HepG2 (cell line): ENCODE data around the gene MRPL20. TPM values are rescaled to one million over a fixed set of nuclear protein-coding genes. Genes with fewer than 3 reads are reported as not detected.

Source experiments
- ATAC-seq: fragments of 200-7000 bp; cut with Tn5 transposase; 3 replicates; pipeline ENCODE4 v1.9.1; 2020; ENCODE audit warnings: mild to moderate bottlenecking, moderate library complexity
- BruUV-seq: library from RNA; stranded (reverse); fragments of 400-500 nt; replicated peaks from 2 replicates; lab custom pipeline; 2021; lab: Mats Ljungman, UMichigan
- CTCF ChIA-PET: fragments of 300-600 bp; formaldehyde crosslinking; extraction: SDS; loops from one replicate; lab custom pipeline; 2021; ENCODE audit warnings: low total read pairs, inconsistent platforms, low intra/inter-chr PET ratio; lab: Yijun Ruan, JAX
- POLR2A ChIA-PET: fragments of 350-600 bp; sonication (Branson Sonifier 250); formaldehyde crosslinking; loops from one replicate; lab custom pipeline; 2020; ENCODE audit warnings: antibody characterized with exemption, inconsistent platforms; lab: Yijun Ruan, JAX
- DNase-seq: peaks from one replicate; pipeline ENCODE4 v3.0.0-alpha.2; 2015; ENCODE audit warnings: low spot score
- FAIRE-seq: peaks from 3 replicates; lab custom pipeline; 2011; peaks lifted over from hg19 to GRCh38; lab: Jason Lieb, UNC
- H2AFZ ChIP-seq: one replicate; pipeline ENCODE4 v1.6.1; 2011; ENCODE audit warnings: low read length, inconsistent platforms
- H3K27ac ChIP-seq: fragments of 300-600 bp; 3 replicates; pipeline ENCODE4 v1.8.0; 2011; ENCODE audit warnings: mixed run types, mild to moderate bottlenecking, mixed read lengths, low read length, inconsistent platforms; ENCODE audit not compliant: insufficient read depth; ENCODE audit errors: extremely low read length
- H3K27me3 ChIP-seq, 2 experiments: fragments of 200-600 bp in 1 of 2; 2 replicates in 1 of 2; 3 replicates in 1 of 2; pipeline versions ENCODE4 v1.6.0 to v1.8.0; 2011; ENCODE audit warnings: low read length in 2 of 2, mild to moderate bottlenecking in 2 of 2, moderate library complexity in 2 of 2, inconsistent platforms in 1 of 2; ENCODE audit not compliant: insufficient read depth in 2 of 2, control insufficient read depth in 1 of 2
- H3K36me3 ChIP-seq, 2 experiments: fragments of 200-600 bp in 1 of 2; replicated peaks in 1 of 2; 2 replicates in 1 of 2; 3 replicates in 1 of 2; pipeline versions ENCODE4 v1.5.1 to v1.8.0; 2011; ENCODE audit warnings: low read length in 2 of 2, inconsistent platforms in 1 of 2; ENCODE audit not compliant: insufficient read depth in 2 of 2, control insufficient read depth in 1 of 2
- H3K4me1 ChIP-seq: 2 replicates; pipeline ENCODE4 v1.5.1; 2012; ENCODE audit warnings: low read length, inconsistent platforms; ENCODE audit not compliant: insufficient read depth
- H3K4me2 ChIP-seq: 2 replicates; pipeline ENCODE4 v1.6.0; 2011; ENCODE audit warnings: low read depth, low read length, inconsistent platforms
- H3K4me3 ChIP-seq, 3 experiments: fragments of 200-600 bp in 1 of 3; sonication (generic), shearing (Covaris generic) in 1 of 3; replicated peaks in 1 of 3; 2 replicates each; pipeline ENCODE4 v1.5.1; 2011 to 2016; ENCODE audit warnings: low read length in 3 of 3, inconsistent platforms in 2 of 3, low read depth in 2 of 3, mild to moderate bottlenecking in 2 of 3, control low read depth in 1 of 3, mixed read lengths in 1 of 3; ENCODE audit not compliant: insufficient read depth in 1 of 3
- H3K79me2 ChIP-seq: one replicate; pipeline ENCODE4 v1.6.1; 2011; ENCODE audit warnings: low read length, inconsistent platforms; ENCODE audit not compliant: insufficient read depth
- H3K9ac ChIP-seq: 2 replicates; pipeline ENCODE4 v1.6.0; 2011; ENCODE audit warnings: mild to moderate bottlenecking, low read depth, low read length, inconsistent platforms; ENCODE audit not compliant: insufficient read depth
- H3K9me3 ChIP-seq: 2 replicates; pipeline ENCODE4 v1.5.1; 2012; ENCODE audit warnings: mild to moderate bottlenecking, low read length
- H4K20me1 ChIP-seq: 2 replicates; pipeline ENCODE4 v1.6.0; 2011; ENCODE audit warnings: inconsistent platforms, mild to moderate bottlenecking, low read length, moderate library complexity; ENCODE audit not compliant: insufficient read depth
- ATM ChIP-seq: fragments of 450-650 bp; IDR thresholded peaks from 2 replicates; pipeline ENCODE4 v1.7.1; 2017; ENCODE audit warnings: mild to moderate bottlenecking, borderline replicate concordance
- DZIP1 ChIP-seq: sonication (generic); formaldehyde crosslinking; IDR thresholded peaks from 2 replicates; pipeline ENCODE4 v1.5.0; 2020; ENCODE audit warnings: mild to moderate bottlenecking, missing genetic modification reagents
- KAT7 ChIP-seq: IDR thresholded peaks from 2 replicates; pipeline ENCODE4 v1.6.1; 2018; ENCODE audit warnings: borderline replicate concordance, missing compliant biosample characterization
- KLF16 ChIP-seq, 2 experiments: sonication (generic) in 1 of 2; formaldehyde crosslinking in 1 of 2; IDR thresholded peaks; 2 replicates each; pipeline versions ENCODE4 v1.6.1 to v1.8.0; 2016 to 2023; ENCODE audit warnings: missing genetic modification reagents in 2 of 2, missing compliant biosample characterization in 1 of 2
- MAX ChIP-seq: IDR thresholded peaks from 2 replicates; pipeline ENCODE4 v1.6.1; 2012; ENCODE audit warnings: inconsistent platforms
- MTERF4 ChIP-seq: sonication (generic); formaldehyde crosslinking; IDR thresholded peaks from 2 replicates; pipeline ENCODE4 v1.8.0; 2023; ENCODE audit warnings: mild to moderate bottlenecking, missing genetic modification reagents
- RELA ChIP-seq: sonication (generic); formaldehyde crosslinking; IDR thresholded peaks from 2 replicates; pipeline ENCODE4 v1.4.0; 2020; ENCODE audit warnings: missing genetic modification reagents
- TBL1XR1 ChIP-seq: fragments of 150-350 bp; IDR thresholded peaks from 2 replicates; pipeline ENCODE4 v1.6.1; 2014; ENCODE audit warnings: borderline replicate concordance, low read length; ENCODE audit not compliant: partially characterized antibody
- ZBTB14 ChIP-seq: sonication (generic); formaldehyde crosslinking; IDR thresholded peaks from 2 replicates; pipeline ENCODE4 v1.4.0; 2020; ENCODE audit warnings: missing genetic modification reagents
- ZC3H13 ChIP-seq: sonication (generic); formaldehyde crosslinking; IDR thresholded peaks from 2 replicates; pipeline ENCODE4 v1.8.1; 2023; ENCODE audit warnings: mild to moderate bottlenecking, missing genetic modification reagents, moderate library complexity
- ZIK1 ChIP-seq: sonication (generic); formaldehyde crosslinking; IDR thresholded peaks from 2 replicates; pipeline ENCODE4 v1.5.0; 2020; ENCODE audit warnings: mild to moderate bottlenecking, low read depth, missing genetic modification reagents, borderline replicate concordance
- ZNF24 ChIP-seq: fragments of 450-650 bp; IDR thresholded peaks from 2 replicates; pipeline ENCODE4 v1.6.1; 2017; ENCODE audit warnings: antibody characterized with exemption, mild to moderate bottlenecking
- ZNF34 ChIP-seq: sonication (generic); formaldehyde crosslinking; IDR thresholded peaks from 2 replicates; pipeline ENCODE4 v1.4.0; 2020; ENCODE audit warnings: mild to moderate bottlenecking, missing genetic modification reagents, borderline replicate concordance
- ZNF350 ChIP-seq: sonication (generic); formaldehyde crosslinking; IDR thresholded peaks from 2 replicates; pipeline ENCODE4 v1.4.0; 2020; ENCODE audit warnings: mild to moderate bottlenecking, low read depth, missing genetic modification reagents, borderline replicate concordance
- ZNF362 ChIP-seq: sonication (generic); formaldehyde crosslinking; IDR thresholded peaks from 2 replicates; pipeline ENCODE4 v1.4.0; 2020; ENCODE audit warnings: missing genetic modification reagents, mild to moderate bottlenecking, borderline replicate concordance
- ZNF451 ChIP-seq: sonication (generic); formaldehyde crosslinking; IDR thresholded peaks from 2 replicates; pipeline ENCODE4 v1.5.0; 2020; ENCODE audit warnings: mild to moderate bottlenecking, missing genetic modification reagents
- ZNF75D ChIP-seq: sonication (generic); formaldehyde crosslinking; IDR thresholded peaks from 2 replicates; pipeline ENCODE4 v1.8.1; 2023; ENCODE audit warnings: missing genetic modification reagents, mild to moderate bottlenecking, borderline replicate concordance
- ZNF782 ChIP-seq: sonication (generic); formaldehyde crosslinking; IDR thresholded peaks from 2 replicates; pipeline ENCODE4 v1.4.0; 2020; ENCODE audit warnings: missing genetic modification reagents, mild to moderate bottlenecking, borderline replicate concordance
- WGBS: methylation state at CpG from one replicate; pipeline ENCODE4 v1.1.6; 2017; ENCODE audit warnings: low lambda C conversion rate; 5-methylcytosine and 5-hydroxymethylcytosine counted together
- in situ Hi-C: cut with HindIII; loops from 2 replicates; pipeline ENCODE4 v1.10.0; 2017; ENCODE audit warnings: low pct_unique_long_range_greater_than_20kb; ENCODE audit not compliant: extremely low pct_ligation_motif_present
- intact Hi-C: fragments of 100-400 bp; cut with micrococcal nuclease; formaldehyde crosslinking; loops from one replicate; pipeline ENCODE4 v1.10.0; 2022; ENCODE audit not compliant: unreplicated experiment
- polyA plus RNA-seq, 8 experiments: library from polyadenylated mRNA; depleted of rRNA in 3 of 8; stranded (reverse) in 7 of 8; unstranded in 1 of 8; fragments of >200 nt; fragmentation: Illumina TruSeq in 4 of 8; extraction: Trizol in 4 of 8; gene quantifications; 2 replicates each; pipeline versions ENCODE4 v1.2.1 to v1.2.3, GENCODE V29; 2011 to 2016; ENCODE audit warnings: low read depth in 4 of 8, missing spikeins in 1 of 8, mixed read lengths in 1 of 8; ENCODE audit not compliant: insufficient read depth in 1 of 8
- total RNA-seq, 5 experiments: library from RNA; depleted of rRNA; stranded (reverse); fragments of >200 nt; fragmentation: Illumina TruSeq; extraction: Trizol; gene quantifications; 2 replicates each; pipeline ENCODE4 v1.2.3, GENCODE V29; 2016; ENCODE audit warnings: low read depth in 1 of 5

Gene MRPL20
- total and polyA plus RNA-seq, 2 of the 13 experiments (the other 11 are each of a cell fraction or from before 2014, with no cell fraction given), result 59.2 to 127 TPM

GRCh38 chr1:1431845-1432273 lies 24.8 kb upstream of the MRPL20 start:
- no peaks in the 10 kb centered on the region for H3K9me3 ChIP-seq
- no TSS peak for BruUV-seq
- H3K27ac ChIP-seq, result peak overlapping the region; percentile 94
- FAIRE-seq (peak; percentile 90), ATAC-seq (peak; percentile 68), DNase-seq (peak; percentile 87)
- 0% methylated on average over 3 of the region's 5 CpGs for WGBS
- no peaks in the 10 kb centered on the region for H4K20me1 ChIP-seq
- H3K4me3 ChIP-seq, result peak overlapping the region; percentile 72 to 88 (median 79)
- peaks cover 47% of the 10 kb centered on the region for H3K4me1 ChIP-seq
- no peaks in the 10 kb centered on the region for H3K36me3 ChIP-seq
- intact Hi-C loops (no loop called here), in situ Hi-C loops (no loop called here)
- no peaks in the 10 kb centered on the region for H3K27me3 ChIP-seq
- CTCF ChIA-PET, result no interaction called here
- no peak overlapping the region for H2AFZ ChIP-seq
- POLR2A ChIA-PET, result interaction anchor here (0.6 to 11.0 kb wide), 12 partner anchors 8 to 127 kb away, joined by 3 to 355 read pairs (median 16); partner anchors contain the start of genes ANKRD65, AURKAIP1, CCNL2 and MRPL20
- H3K79me2 ChIP-seq, result peaks cover 20% of the 10 kb centered on the region
- H3K9ac ChIP-seq, result peak overlapping the region; percentile 88
- H3K4me2 ChIP-seq, result peak overlapping the region; percentile 89
- TF ChIP-seq MTERF4 (CRISPR knock-in tag) (0 out of 2 replicates have a peak, but pooled peaks have one; percentile 1), ZBTB14 (CRISPR knock-in tag) (0 out of 2 replicates have a peak, but pooled peaks have one; percentile 26), ZNF451 (peak; percentile 76; the same call in 1 of the 2 replicates), RELA (CRISPR knock-in tag) (0 out of 2 replicates have a peak, but pooled peaks have one; percentile 45), MAX (no peak), ZNF75D (no peak), DZIP1 (CRISPR knock-in tag) (0 out of 2 replicates have a peak, but pooled peaks have one; percentile 26), ZNF24 (no peak), ZC3H13 (CRISPR knock-in tag) (peak; percentile 88), ZNF362 (CRISPR knock-in tag) (0 out of 2 replicates have a peak, but pooled peaks have one; percentile 16), ZNF34 (CRISPR knock-in tag) (no peak), ZNF782 (no peak; the same call in 1 of the 2 replicates), KAT7 (CRISPR knock-in tag) (no peak), TBL1XR1 (no peak), KLF16 (CRISPR knock-in tag; IDR thresholded peaks at IDR 0.05) (peak in 1 of 2 experiments; percentile 83; a peak in 2 of 4 replicates), ZNF350 (CRISPR knock-in tag) (no peak), ZIK1 (CRISPR knock-in tag) (peak; percentile 85; the same call in 1 of the 2 replicates), ATM (no peak)
